Stimulated activated naive CD4-positive, alpha-beta T cell (primary cell): ENCODE results near the gene B3GLCT.
"Not testable (repeated sequence)": the region's sequence is repeated elsewhere in the genome, so short reads cannot be mapped to it uniquely, and the experiment has no call there.

Source experiments
- DNase-seq, 6 experiments: peaks; one replicate each; lab custom pipeline; 2025; lab: John Stamatoyannopoulos, UW

B3GLCT gene

DNA sequence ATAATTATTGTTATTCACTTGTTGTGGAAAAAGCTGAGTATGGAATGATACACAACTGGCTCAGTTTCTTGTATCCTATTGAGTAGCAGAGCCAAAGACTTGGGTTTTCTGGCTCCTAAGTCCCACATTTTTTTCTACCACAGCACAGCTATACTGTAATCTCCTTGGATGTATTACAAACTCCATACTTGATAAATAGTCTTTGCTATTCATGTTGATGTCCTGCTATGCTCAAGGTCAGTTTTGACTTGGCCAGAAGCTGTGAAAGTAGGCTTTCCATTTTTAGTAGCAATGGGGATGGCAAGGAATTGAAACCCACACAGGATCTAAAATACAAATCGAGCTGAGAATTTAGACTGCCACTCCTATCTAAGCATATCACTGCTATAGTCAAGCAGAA, 79.1 kb downstream of the B3GLCT start:
- DNase-seq, result no peak

DNA sequence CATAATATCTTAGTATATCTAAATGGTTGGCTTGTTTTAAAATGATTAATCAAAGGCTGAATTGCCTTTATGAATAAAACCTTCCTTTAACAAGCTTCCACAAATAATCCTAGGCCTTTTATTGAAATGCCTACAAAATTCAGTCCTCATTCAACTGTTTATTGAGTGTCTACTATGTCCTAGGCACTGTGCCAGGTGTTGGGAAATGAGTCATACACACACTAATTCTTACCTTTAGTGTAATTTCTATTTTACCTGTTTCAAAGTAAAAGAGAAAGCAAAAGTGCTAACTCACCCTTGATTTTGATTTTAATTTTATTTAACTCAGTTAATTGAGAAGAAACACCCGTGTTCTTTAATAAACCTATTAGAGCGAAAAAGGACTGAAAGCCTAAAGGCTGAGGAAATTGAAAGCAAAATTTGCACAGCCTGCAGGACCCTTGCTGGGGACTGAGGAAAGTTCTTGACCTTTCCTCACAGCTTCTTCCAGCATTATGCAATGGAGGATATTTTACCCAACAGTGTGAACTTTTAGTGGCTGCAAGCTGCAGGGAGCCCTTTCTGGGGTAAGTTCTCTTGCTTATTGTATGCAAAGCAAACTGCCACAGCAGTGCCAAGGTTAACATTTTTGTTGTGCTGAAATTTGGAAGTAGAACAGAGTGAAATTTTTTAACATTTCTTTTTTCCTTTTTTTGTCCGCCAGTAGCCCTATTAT, 83.1 kb downstream of the B3GLCT start:
- DNase-seq, result no peak

DNA sequence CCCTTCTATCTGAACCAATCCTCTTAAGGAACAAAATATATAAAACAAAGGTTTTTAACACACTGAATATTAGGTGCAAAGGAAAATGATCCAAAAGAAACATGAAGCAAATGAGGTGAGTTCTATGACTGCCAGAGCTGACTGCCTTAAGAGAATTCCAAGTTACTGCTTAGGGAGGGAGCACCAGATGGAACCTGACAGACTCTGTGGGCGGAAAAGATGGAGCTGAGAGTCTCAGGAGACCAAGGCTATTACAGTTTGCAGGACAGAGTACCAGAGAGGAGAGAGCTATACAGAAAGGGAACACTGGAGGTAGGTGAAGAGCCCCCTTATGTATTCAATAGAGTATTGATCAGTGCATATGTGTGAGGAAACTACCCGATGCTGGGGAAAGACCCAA, 87.2 kb downstream of the B3GLCT start:
- DNase-seq, result no peak

DNA sequence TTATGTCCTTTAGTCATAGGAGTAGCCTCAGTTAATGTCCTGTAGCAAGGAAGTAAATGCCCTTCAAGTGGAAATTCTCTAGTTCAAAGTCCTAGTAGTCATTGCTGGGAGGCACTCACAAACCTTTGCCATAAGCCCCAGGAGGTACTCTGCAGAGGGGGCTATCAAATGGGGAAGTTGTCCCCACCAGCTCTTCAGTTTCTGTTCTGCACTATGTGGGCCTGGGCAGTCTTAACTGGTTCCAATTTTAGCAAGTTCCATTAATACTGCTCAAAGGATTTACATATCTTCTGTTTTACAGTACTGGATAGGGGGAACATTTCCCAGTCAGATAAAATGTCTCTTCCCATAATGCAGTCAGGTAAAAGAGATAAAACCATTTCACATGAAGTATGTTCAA, 101.3 kb downstream of the B3GLCT start:
- DNase-seq, result no peak

DNA sequence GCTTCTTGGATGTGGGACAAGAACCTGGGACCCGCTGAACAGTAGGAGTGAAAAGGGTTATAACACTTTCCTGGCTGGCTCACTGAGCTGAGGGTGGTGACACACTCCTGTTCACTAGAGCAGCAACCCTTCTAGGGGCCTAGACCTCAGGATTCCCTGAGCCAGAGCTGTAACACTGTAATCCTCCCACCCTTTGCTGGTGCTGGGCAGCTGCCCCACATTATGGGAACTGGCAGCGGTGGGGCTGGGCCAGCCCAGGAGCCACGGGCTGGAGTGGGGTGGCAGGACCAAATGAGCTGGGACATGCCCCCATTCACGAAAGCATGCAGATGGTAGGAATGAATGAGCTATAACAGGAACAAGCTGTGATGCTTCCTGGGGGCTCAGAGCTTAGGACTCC, 110.6 kb downstream of the B3GLCT start:
- no peak for DNase-seq

DNA sequence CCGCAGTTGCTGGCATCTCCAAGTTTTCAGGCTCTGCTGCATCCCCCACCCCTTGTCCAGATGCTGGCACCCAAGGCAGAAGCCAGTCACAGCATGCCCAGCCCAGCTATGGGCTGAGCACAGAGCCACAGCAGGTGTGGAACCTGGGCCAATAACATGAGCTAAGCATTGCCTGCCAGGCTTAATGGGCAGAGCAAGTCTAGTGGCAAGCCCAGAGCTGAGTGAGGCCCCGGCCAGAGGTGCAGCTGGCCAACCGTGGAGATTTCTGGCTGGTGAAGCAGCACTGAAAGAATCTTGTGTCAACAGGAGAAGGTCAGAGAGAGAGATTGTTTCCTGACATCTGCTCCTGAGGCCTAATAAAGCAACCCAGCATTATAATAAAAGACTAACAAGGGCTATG, 111.0 kb downstream of the B3GLCT start:
- DNase-seq, result no peak

DNA sequence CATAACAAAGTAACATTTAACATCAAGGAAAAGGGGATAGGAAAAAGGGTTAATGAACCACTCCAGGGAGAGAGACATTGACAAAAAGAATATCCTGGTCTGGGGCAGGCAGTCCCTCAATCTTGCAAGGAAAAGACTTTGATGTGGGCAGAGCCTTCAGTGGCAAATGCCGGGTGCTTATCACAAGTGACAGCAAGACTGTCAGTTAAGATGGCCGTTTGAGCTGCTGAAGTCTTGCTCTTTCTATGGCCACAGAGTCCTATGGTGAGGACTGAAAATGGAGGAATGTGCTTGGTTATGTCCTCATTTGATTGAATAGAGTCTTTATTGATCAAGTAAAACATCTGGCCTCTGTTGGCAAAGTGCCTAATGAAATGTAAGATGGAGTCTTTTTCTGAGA, 112.1 kb downstream of the B3GLCT start:
- DNase-seq, result no peak

DNA sequence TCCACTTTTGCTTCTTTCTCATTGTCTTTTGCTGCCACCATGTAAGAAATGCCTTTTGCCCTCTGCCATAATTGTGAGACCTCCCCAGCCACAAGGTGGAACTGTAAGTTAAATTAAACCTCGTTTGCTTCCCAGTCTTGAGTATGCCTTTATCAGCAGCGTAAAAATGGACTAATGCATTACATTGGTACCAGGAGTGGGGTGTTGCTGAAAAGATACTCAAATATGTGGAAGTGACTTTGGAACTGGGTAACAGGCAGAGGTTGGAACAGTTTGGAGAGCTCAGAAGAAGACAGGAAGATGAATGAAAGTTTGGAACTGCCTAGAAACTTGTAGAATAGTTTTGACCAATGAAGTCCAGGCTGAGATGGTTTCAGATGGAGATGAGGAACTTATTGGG, 115.2 kb downstream of the B3GLCT start:
- no peak for DNase-seq

DNA sequence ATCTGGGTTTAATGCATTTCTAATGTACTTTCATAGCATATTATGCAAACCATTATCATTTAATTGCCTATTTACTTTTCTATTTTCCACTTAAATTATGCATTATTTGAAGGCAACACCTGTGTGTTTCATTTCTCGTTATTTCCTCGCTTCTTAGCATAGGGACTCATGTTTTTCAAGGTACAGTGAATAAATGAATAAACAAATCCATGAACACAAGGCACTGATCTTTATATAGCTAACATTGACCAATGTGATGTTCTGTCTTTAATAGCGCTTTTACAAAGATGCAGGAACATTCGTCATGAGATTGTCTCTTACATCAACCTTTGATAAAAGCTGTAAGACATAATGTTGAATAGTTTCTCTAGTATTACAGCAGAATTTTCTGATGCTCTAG, 121.2 kb downstream of the B3GLCT start:
- no peak for DNase-seq

DNA sequence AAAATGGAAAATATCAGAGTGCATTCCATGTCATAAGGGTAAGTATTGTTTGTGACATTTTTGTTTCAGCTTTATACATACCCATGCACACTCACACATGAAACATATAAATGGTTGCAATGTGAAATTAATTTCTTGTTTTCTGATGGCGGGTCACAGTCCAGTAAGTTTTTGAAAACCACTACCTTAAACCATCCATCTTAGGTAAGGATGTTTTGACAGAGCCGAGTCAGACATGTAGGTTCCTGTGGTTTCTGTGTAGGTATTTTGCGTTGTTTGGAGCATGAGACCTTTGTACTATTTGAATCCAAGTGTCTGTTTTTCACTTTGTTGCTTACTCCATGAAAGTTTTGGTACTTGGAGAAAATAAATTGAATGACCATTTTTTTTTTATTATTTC, 121.7 kb downstream of the B3GLCT start:
- DNase-seq, result no peak

DNA sequence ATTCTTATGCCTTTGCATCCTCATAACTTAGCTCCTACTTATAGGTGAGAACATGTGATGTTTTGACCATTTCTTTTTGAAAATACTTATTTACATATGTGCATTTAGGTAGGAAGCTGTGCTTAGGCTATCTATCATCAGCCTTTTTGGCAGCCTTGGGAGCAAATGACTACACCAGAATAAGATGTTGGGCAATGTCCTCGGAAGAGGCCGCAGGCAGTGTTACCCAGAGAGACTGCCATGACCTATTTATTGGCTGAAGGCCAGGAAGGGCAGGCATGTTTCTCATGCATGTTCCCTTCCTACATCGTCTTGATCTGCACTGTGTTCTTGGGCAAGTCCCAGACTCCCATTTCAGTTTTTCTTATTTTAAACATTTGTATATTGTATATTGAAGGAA, 122.3 kb downstream of the B3GLCT start:
- DNase-seq, result no peak

DNA sequence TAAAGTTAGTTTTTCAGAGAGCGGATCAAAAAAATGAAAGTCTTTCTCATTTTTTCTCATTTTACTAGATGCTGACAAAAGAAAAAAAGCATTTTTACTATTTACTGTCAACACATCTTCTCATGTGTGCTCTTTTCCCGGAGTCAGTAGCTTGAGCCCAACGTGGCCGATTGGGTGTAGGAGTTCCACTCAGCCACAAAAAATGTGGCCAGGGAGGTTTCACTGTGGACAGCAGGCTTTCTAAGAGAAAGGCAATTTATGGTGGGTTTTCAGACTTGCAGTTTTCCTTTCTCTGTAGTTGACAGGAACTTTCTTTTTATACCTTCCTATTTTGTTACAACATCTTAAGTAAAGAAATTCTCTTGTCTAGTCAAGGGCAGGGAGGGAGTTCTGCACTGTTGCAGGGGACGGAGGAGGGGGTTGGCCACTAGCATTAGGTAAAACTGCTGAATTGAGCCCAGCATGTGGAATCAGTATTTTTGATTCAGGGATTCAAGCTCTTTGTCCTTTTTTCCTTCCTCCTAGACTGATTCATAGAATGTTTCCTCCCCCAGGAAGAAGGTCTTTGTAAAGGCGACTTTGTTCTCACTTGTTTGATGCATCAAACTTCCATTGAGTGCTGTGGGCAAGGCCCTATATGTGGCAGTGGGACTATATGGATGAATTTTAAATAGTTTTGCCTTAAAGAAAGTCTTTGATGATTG, 123.1 kb downstream of the B3GLCT start:
- DNase-seq, result no peak

DNA sequence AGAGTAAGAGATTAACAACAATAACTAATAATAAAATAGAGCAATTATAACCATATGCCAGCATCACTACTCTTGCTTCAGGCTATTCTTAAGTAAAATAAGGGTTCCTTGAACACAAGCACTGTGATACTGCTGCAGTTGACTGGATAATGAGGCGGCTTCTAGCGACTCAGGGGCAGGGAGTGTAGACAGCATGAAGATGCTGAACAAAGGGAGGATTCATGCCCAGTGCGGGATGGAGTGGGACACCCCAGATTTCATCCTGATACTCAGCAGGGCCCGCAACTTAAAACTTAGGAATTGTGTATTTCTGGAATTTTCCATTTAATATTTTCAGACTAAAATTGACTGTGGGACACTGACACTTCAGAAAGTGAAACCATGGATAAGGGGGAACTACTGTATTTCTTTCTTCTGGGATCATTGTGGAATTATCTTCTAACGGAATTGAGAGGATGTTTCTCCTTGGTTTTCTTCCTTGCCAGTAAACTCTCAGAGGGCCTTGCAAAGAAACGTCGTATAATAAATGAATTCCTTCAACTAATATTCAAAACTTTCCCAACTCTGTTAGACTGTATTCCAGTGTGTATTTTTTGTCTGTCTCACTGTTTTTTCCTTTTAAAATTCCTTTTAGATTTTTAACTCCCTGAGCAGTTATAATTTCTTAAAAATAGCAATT, 127.5 kb downstream of the B3GLCT start:
- no peak for DNase-seq

DNA sequence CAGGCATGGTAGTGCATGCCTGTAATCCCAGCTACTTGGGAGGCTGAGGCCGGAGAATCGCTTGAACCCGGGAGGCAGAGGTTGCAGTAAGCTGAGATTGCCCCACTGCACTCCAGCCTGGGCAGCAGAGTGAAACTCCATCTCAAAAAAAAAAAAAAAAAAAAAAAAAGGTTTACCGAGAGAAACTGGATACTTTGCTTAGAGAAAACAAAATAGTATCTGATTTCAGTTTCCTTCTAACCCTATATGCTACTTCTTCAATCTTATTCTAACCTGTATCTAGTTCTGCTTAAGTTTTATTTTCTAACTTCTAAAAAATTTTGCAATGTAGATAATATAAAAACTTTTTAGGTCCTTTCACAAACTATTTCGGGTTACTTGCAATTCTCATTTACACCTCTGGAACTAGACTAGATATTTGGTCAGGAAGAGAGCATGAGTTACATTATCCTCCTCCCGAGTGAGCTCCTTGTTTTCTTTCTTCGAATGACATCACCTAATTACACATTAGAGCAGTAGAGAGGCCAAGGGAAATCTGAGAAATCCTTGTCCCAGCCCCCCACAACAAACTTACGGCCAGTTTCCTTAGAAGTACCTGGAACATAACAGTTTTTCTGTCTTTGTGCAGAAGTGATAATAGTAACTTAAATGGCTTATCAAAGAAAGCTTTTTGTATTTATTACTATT, 128.9 kb downstream of the B3GLCT start:
- DNase-seq, result no peak

DNA sequence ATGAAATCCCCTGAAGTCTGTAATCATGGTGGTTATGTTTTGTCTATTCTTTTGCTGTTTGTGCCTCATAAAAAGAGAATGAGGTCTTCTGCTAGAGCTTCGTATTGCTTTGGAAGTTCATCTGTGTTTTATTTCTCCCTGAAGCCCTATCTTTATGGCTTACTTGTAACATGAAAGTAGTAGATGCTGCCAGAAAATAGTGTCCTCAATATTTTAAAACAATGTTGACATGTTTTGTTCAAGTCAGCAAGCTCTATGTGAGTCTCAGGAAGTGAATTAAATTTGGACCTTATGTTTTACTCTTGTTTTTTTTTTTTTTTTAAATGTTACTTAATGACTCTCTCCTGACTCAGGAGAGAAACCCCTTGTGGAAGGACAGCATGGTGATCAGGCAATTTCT, 130.5 kb downstream of the B3GLCT start:
- no peak for DNase-seq

DNA sequence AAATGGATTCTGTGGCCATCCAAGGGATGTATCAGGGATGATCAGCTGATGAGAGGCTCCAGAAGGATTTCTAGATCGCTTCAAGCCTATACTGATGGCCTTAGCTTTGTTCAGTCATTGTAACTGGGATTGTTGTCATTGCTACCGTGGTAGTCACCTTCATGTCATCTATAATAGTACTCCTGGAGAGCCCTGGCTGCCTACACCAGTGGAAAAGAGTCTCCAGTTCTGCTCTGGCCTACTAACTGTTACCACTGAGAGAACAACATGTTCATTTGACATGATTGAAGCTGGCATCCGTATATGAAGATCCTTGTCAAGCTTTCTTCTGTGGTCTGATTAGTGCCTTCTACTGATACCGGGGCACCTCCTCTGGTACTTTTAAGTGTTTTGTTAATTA, 131.3 kb downstream of the B3GLCT start:
- DNase-seq, result no peak

DNA sequence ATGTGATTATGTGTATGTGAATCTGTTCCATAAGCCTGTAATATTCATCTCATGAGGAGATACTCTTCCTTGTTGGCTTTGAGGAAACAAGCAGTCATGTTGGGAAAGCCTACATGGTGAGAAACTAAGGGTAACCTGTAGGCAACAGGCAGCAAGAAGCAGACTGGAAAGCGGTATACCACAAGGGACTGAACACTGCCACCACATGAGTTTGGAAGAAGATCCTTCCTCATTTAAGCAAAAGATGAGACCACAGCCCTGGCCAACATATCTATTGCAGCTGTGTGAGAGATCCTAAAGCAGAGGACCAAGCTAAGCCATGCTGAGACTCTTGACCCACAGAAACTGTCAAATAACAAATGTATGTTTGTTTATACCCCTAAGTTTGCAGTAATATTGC, 134.8 kb downstream of the B3GLCT start:
- DNase-seq, result no peak

DNA sequence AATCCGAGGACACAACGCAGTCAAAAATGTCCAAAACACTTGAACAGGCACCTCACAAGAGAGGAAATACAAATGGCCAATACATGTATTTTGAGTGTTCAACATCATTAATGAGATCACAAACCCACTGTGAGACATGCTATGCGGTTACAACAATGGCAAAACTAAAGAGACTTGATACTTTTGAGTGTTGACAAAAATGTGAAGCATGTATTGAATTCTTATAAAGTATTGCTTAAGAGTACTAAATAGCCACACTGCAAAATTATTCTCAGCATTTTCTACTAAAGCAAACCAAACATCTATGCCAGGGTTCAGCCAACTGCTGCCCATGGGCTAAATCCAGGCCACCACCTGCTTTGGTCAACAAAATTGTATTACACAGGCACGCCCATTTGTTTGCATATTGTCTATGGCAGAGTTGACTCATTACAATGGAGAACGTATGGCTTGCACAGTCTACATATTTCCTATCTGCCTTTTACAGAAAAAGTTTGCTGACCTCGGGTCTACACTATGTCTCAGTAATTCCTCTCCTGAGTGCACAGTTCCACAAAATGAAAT, 135.3 kb downstream of the B3GLCT start:
- no peak for DNase-seq

DNA sequence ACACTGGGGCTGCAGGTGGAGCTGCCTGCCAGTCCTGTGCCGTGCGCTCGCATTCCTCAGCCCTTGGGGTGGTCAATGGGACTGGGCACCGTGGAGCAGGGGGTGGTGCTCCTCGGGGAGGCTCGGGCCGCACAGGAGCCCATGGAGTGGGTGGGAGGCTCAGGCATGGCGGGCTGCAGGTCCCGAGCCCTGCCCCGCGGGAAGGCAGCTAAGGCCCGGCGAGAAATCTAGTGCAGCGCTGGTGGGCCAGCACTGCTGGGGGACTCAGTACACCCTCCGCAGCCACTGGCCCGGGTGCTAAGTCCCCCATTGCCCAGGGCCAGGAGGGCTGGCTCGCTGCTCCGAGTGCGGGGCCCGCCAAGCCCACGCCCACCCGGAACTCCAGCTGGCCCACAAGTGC, 139.8 kb downstream of the B3GLCT start:
- not testable (repeated sequence) for DNase-seq

DNA sequence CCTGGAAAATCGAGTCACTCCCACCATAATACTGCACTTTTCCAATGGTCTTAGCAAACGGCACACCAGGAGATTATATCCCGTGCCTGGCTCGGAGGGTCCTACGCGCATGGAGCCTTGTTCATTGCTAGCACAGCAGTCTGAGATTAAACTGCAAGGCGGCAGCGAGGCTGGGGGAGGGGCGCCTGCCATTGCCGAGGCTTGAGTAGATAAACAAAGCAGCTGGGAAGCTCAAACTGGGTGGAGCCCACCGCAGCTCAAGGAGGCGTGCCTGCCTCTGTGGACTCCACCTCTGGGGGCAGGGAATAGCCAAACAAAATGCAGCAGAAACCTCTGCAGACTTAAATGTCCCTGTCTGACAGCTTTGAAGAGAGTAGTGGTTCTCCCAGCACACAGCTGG, 141.1 kb downstream of the B3GLCT start:
- DNase-seq, result not testable (repeated sequence)

DNA sequence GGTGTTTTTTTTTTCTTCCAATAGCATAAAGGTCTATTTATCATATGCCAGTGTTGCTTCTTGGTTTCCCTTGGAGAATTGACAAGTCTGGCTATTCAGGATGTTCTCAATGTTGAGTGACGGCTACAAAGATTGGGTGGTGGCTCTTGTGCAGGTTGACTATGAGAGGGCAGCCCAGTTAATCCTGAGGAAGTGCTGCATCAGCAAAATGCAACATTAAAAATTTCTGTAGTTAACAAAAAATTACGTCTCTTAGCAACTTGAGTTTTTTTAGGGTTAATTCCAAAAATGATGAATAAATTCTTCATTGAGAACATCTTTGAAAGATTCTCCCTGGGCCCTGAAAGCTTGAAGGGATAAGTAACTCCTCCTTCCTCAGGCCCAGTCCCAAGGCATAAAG, 147.1 kb downstream of the B3GLCT start:
- DNase-seq, result no peak

DNA sequence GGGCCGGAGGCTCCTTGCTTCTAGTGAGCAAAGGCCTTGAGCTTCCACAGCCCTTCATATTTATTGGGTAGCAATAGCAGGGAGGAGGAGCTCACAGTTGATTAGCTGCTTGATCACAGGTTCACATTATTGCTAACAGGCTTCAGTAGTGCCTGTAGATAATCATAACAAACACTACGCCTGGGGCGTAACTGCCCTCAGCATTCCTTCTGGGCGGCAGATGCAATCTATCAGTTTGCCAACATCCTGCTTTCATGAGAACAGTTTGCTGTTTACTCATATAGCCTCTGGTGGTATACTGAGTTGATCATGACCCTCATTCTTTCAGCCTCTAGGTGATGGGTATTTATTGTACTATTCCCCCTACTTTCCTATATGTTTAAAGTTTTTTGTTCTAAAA, 149.4 kb downstream of the B3GLCT start:
- no peak for DNase-seq
